Stimulated activated naive B cell treated with anti-CD40 and anti-IgM and Interleukin-4, amounts not matched to agents 10 μg/mL and 1 μg/mL and 100 μg/mL, for 72 hours (primary cell): ENCODE measurements around the gene C6orf47.

ENCODE experiments used
- ATAC-seq, 2 donors: fragments of 150-1000 bp; cut with Tn5 transposase; replicated peaks; 2 replicates each; pipeline ENCODE4 v1.10.0; 2021; ENCODE audit warnings: moderate library complexity in 1 of 2
- DNase-seq: peaks from one replicate; pipeline ENCODE4 v3.0.0; 2021
- H3K27ac Mint-ChIP-seq: one replicate; pipeline ENCODE4 v1.8.0; 2022; ENCODE audit warnings: mild to moderate bottlenecking, mixed read lengths
- H3K27me3 Mint-ChIP-seq, 2 donors: one replicate each; pipeline ENCODE4 v1.8.0; 2022; ENCODE audit warnings: mixed read lengths in 2 of 2
- H3K36me3 Mint-ChIP-seq, 2 donors: one replicate each; pipeline ENCODE4 v1.8.0; 2022; ENCODE audit warnings: mixed read lengths in 2 of 2, mild to moderate bottlenecking in 1 of 2
- H3K4me1 Mint-ChIP-seq, 2 donors: one replicate each; pipeline ENCODE4 v1.8.0; 2022; ENCODE audit warnings: mixed read lengths in 2 of 2, mild to moderate bottlenecking in 1 of 2
- H3K4me3 Mint-ChIP-seq, 2 donors: one replicate each; pipeline ENCODE4 v1.8.0; 2022; ENCODE audit warnings: mild to moderate bottlenecking in 2 of 2, mixed read lengths in 2 of 2, moderate library complexity in 1 of 2
- H3K9me3 Mint-ChIP-seq, 2 donors: one replicate each; pipeline ENCODE4 v1.8.0; 2022; ENCODE audit warnings: mixed read lengths in 2 of 2, mild to moderate bottlenecking in 1 of 2

The C6orf47 gene

DNA sequence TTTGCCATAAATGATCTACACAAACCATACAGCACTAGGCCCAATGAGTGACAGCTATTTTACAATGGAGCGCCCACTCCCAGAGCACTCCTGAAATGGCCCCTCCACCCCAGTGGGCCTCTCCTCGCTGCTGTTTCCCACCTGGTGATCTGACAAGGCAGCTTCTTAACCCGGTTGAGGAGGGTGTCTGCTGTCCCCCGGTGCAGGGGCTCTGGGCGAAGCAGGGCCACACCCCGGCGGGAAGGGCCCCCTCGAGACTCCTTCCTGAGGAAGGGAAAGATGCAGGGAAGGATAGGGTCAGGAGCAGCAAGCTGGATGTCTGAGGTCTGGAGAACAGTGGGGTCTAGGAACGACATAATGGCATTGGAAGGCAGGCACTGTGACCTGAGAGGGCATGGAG, 32.3 kb upstream of the C6orf47 start:
- Mint-ChIP-seq H3K4me1 (peaks cover 23 to 24% of the 10 kb centered on the region in 2 donors), H3K27ac (no peak overlapping the region), H3K36me3 (peaks cover 41 to 59% of the 10 kb centered on the region in 2 donors), H3K4me3 (no peak overlapping the region), H3K9me3 (no peaks in the 10 kb centered on the region), H3K27me3 (no peaks in the 10 kb centered on the region)
- ATAC-seq (no peak), DNase-seq (no peak)

DNA sequence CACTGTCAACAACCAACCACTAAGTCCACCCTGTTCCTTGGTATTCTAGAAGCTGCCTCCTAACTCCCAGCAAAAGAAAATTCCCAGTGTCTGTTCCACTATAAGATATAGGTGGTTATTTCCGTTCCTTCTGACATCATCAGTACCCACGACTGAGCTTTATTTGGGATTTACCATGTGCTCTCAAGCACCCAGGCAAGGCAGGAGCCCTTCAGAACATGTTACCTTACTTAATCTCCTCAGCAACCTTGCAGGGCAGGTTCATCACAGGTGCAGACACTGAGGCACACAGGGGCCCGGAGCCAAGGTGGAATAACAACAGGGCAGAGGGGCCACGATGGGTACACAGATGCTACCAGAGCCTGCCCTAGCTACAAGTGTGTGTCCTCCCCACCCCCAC, 31.8 kb upstream of the C6orf47 start:
- Mint-ChIP-seq H3K4me3 (no peak overlapping the region), H3K27ac (no peak overlapping the region), H3K9me3 (no peaks in the 10 kb centered on the region), H3K4me1 (peaks cover 20 to 23% of the 10 kb centered on the region in 2 donors), H3K36me3 (peaks cover 43 to 59% of the 10 kb centered on the region in 2 donors), H3K27me3 (no peaks in the 10 kb centered on the region)
- DNase-seq, result no peak
- no peak for ATAC-seq

- ATAC-seq (no peak), DNase-seq (no peak)
- H3K27me3 Mint-ChIP-seq, result no peaks in the 10 kb centered on the region
- no peak overlapping the region for H3K27ac Mint-ChIP-seq
- H3K9me3 Mint-ChIP-seq, result no peaks in the 10 kb centered on the region
- no peak overlapping the region for H3K4me3 Mint-ChIP-seq
- H3K4me1 Mint-ChIP-seq, result peaks cover 18 to 23% of the 10 kb centered on the region in 2 donors
- peaks cover 42 to 59% of the 10 kb centered on the region in 2 donors for H3K36me3 Mint-ChIP-seq
Observed at GRCh38 chr6:31691564-31692108, 31.1 kb upstream of the C6orf47 start.

GRCh38 chr6:31691078-31691463, 30.5 kb upstream of the C6orf47 start:
- Mint-ChIP-seq H3K36me3 (peaks cover 47 to 60% of the 10 kb centered on the region in 2 donors), H3K27ac (peak overlapping the region; percentile 77), H3K4me1 (peaks cover 18 to 23% of the 10 kb centered on the region in 2 donors), H3K9me3 (no peaks in the 10 kb centered on the region), H3K27me3 (no peaks in the 10 kb centered on the region), H3K4me3 (no peak overlapping the region)
- ATAC-seq (no peak), DNase-seq (no peak)

DNA sequence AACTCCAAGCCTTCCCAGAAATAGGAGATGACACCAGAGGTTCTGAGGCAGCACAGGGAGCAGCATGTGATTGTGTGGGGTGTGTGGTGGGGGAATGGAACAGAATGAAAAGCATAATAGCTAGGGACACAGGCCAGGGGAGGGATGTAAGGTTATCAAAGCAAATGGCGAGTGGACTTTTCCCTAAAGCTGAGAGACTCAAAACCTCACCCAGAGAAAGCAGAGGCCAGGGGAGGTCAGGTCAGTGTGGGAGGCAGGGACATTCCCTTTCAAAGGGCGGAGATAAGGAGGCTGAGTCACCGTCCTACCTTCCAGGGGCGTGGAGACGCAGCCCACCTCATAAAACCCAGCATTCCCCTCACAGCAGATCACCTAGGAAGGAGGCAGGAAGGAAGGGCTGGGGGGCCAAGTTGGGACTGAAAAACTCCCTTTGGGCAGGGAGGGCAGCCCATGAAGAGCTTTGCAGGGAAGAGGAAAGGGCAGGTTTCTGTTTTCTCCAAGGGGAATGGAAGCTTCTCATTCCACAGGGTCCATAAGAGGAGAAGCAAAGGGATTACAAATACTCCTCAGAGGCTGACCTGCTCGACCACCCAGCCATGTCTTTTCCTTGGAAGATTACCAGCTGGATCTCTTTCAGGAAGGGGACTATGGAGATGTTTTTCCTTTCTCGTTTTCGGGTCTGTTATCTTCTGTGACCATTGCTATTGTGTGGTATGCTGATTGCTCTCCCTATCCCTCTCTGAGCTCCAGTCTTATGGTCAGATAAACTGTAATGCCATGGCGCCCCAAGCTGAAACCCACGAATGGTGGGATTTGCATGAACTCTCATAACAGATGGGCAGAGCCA, 29.9 kb upstream of the C6orf47 start:
- Mint-ChIP-seq H3K27ac (peak overlapping the region; percentile 78), H3K36me3 (peaks cover 52 to 66% of the 10 kb centered on the region in 2 donors), H3K4me3 (peak overlapping the region in 1 of 2 donors; percentile 8), H3K9me3 (no peaks in the 10 kb centered on the region), H3K27me3 (no peaks in the 10 kb centered on the region), H3K4me1 (peaks cover 18 to 23% of the 10 kb centered on the region in 2 donors)
- DNase-seq, result no peak
- peak in 1 of 2 donors; percentile 68 for ATAC-seq

GRCh38 chr6:31689249-31690110, 28.9 kb upstream of the C6orf47 start:
- Mint-ChIP-seq H3K9me3 (no peaks in the 10 kb centered on the region), H3K36me3 (peaks cover 56 to 67% of the 10 kb centered on the region in 2 donors), H3K27ac (peak overlapping the region; percentile 78), H3K27me3 (no peaks in the 10 kb centered on the region), H3K4me1 (peaks cover 18 to 23% of the 10 kb centered on the region in 2 donors), H3K4me3 (peak overlapping the region in 1 of 2 donors; percentile 8)
- ATAC-seq (no peak), DNase-seq (no peak)

GRCh38 chr6:31687860-31688693, 27.5 kb upstream of the C6orf47 start:
- peaks cover 21 to 26% of the 10 kb centered on the region in 2 donors for H3K4me1 Mint-ChIP-seq
- DNase-seq, result no peak
- no peaks in the 10 kb centered on the region for H3K27me3 Mint-ChIP-seq
- no peak for ATAC-seq
- H3K27ac Mint-ChIP-seq, result no peak overlapping the region
- no peak overlapping the region for H3K4me3 Mint-ChIP-seq
- no peaks in the 10 kb centered on the region for H3K9me3 Mint-ChIP-seq
- H3K36me3 Mint-ChIP-seq, result peaks cover 56 to 67% of the 10 kb centered on the region in 2 donors

GRCh38 chr6:31687321-31687720, 26.7 kb upstream of the C6orf47 start:
- no peaks in the 10 kb centered on the region for H3K9me3 Mint-ChIP-seq
- peak overlapping the region; percentile 65 for H3K27ac Mint-ChIP-seq
- no peak for DNase-seq
- H3K36me3 Mint-ChIP-seq, result peaks cover 53 to 63% of the 10 kb centered on the region in 2 donors
- ATAC-seq, result no peak
- H3K4me3 Mint-ChIP-seq, result no peak overlapping the region
- H3K4me1 Mint-ChIP-seq, result peaks cover 22 to 29% of the 10 kb centered on the region in 2 donors
- no peaks in the 10 kb centered on the region for H3K27me3 Mint-ChIP-seq

GRCh38 chr6:31686483-31686882, 25.9 kb upstream of the C6orf47 start:
- no peak for DNase-seq
- no peak overlapping the region for H3K27ac Mint-ChIP-seq
- ATAC-seq, result no peak
- no peaks in the 10 kb centered on the region for H3K9me3 Mint-ChIP-seq
- peaks cover 53 to 59% of the 10 kb centered on the region in 2 donors for H3K36me3 Mint-ChIP-seq
- H3K27me3 Mint-ChIP-seq, result no peaks in the 10 kb centered on the region
- H3K4me3 Mint-ChIP-seq, result no peak overlapping the region
- H3K4me1 Mint-ChIP-seq, result peaks cover 24 to 32% of the 10 kb centered on the region in 2 donors

- DNase-seq, result no peak
- Mint-ChIP-seq H3K27me3 (no peaks in the 10 kb centered on the region), H3K4me3 (no peak overlapping the region), H3K27ac (peak overlapping the region; percentile 47), H3K9me3 (no peaks in the 10 kb centered on the region), H3K36me3 (peaks cover 32 to 35% of the 10 kb centered on the region in 2 donors), H3K4me1 (peaks cover 18 to 21% of the 10 kb centered on the region in 2 donors)
- ATAC-seq, result no peak
Observed at GRCh38 chr6:31683591-31683990, 23.0 kb upstream of the C6orf47 start.

DNA sequence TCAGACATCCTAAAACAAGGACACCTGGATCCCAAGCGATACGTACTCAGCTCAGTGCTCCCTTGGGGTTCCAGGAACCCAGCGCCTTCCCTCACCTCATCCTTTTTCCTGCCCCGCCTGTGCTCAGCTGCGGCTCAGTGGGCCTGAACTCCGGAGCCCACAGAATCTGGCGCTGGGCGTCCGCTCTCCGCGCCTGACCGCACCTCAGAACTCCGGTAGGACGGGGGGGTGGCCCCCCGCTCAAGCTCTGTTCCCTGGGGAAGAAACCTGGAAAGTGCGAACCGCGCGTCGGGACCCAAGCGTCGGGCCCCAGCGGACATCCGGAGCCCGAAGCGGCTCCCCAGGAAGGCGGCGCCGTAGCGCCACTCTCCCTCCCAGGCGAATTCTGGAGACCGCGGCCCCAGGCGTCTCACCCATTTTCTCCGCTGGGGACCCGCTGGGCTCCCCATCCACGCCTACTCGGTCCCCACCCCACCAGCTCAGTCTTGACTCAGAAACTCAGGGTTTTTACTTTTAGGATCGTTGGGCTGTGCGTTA, 20.6 kb upstream of the C6orf47 start:
- no peaks in the 10 kb centered on the region for H3K27me3 Mint-ChIP-seq
- ATAC-seq (peak; percentile 41 to 63), DNase-seq (no peak)
- H3K9me3 Mint-ChIP-seq, result no peaks in the 10 kb centered on the region
- H3K36me3 Mint-ChIP-seq, result peaks cover 18 to 19% of the 10 kb centered on the region in 2 donors
- H3K4me1 Mint-ChIP-seq, result peaks cover 25 to 30% of the 10 kb centered on the region in 2 donors
- peak overlapping the region; percentile 43 for H3K27ac Mint-ChIP-seq
- peak overlapping the region; percentile 74 to 83 for H3K4me3 Mint-ChIP-seq

DNA sequence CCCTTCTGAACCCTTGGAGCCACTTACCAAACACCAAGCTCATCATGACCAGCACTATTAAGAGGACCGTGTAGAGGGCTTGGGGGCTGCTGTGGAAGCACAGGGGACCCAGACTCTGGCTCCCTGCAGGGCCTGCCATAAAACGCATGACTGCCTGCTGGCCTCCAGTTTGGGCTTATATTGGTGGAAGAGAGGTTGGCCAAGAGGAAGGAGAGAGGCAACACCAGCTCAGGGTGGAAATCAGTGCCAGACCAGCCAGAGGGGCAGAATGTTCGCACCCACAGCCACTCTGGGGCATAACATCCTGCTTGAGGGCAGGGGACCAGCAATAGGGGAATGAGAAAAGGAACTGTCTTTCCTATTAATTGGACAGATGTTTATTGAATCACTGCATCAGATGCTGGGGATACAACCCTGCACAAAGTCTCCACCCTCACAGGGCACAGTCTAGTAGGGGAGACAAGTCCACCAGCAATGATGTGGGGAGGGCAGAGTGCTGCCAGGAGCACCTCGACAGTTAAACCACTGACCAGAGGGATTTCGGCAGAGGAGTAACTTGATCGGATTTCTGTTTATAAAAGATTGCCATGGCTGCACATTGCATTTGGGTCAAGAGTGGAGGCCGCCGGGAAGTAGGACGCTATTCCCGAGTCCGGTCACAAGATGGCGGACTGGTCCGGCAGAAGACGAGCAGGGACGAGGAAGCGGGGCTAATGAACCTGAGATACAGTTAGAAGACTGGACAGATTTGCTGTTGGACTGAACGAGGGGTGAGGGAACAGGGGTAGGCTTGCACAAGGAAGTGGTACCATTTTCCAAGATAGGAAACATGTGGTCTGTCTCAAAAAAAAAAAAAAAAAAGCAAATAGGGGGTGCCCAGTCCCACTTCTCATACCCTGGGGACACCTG, 19.9 kb upstream of the C6orf47 start, which contains the start of gene LY6G5C:
Gene LY6G5C, minus strand, starts transcription at position 842 of the 909 bp plus-strand sequence. Its CDS starts 694 bp downstream, at position 148.
- DNase-seq (peak; percentile 55), ATAC-seq (peak; percentile 65 to 73)
- H3K27me3 Mint-ChIP-seq, result no peaks in the 10 kb centered on the region
- peak within 1 kb of the TSS; percentile 75 for H3K27ac Mint-ChIP-seq
- H3K36me3 Mint-ChIP-seq, result peaks cover 12 to 13% of the 10 kb centered on the region in 2 donors
- no peaks in the 10 kb centered on the region for H3K9me3 Mint-ChIP-seq
- peak within 1 kb of the TSS; percentile 74 to 83 for H3K4me3 Mint-ChIP-seq
- H3K4me1 Mint-ChIP-seq, result peaks cover 26 to 32% of the 10 kb centered on the region in 2 donors
